HepG2 (cell line): ENCODE results near the gene P4HB. TPM values are rescaled to one million over a fixed set of nuclear protein-coding genes. Genes with fewer than 3 reads are reported as not detected.

Experiments
- ARHGAP35 ChIP-seq: sonication (generic); formaldehyde crosslinking; IDR thresholded peaks from 2 replicates; pipeline ENCODE4 v1.9.0; 2022; ENCODE audit warnings: mild to moderate bottlenecking, inconsistent platforms, moderate library complexity, missing genetic modification reagents, borderline replicate concordance
- CEBPZ ChIP-seq: IDR thresholded peaks from 2 replicates; pipeline ENCODE4 v1.6.1; 2012; ENCODE audit warnings: low read length, improper control_type of control experiment
- FOXO1 ChIP-seq: sonication (generic); formaldehyde crosslinking; IDR thresholded peaks from 2 replicates; pipeline ENCODE4 v1.4.0; 2020; ENCODE audit warnings: missing genetic modification reagents
- HNF1B ChIP-seq: sonication (generic); formaldehyde crosslinking; IDR thresholded peaks from 2 replicates; pipeline ENCODE4 v1.5.1; 2020; ENCODE audit warnings: mild to moderate bottlenecking, moderate library complexity, missing genetic modification reagents
- HOXA5 ChIP-seq: sonication (generic); formaldehyde crosslinking; IDR thresholded peaks from 2 replicates; pipeline ENCODE4 v1.4.0; 2020; ENCODE audit warnings: missing genetic modification reagents
- JDP2 ChIP-seq: sonication (generic); formaldehyde crosslinking; IDR thresholded peaks from 2 replicates; pipeline ENCODE4 v1.8.1; 2022; ENCODE audit warnings: missing genetic modification reagents, borderline replicate concordance
- LCORL ChIP-seq, 2 experiments: fragments of 450-650 bp in 1 of 2; sonication (generic) in 1 of 2; formaldehyde crosslinking in 1 of 2; IDR thresholded peaks; 2 replicates each; pipeline versions ENCODE4 v1.5.0 to v1.6.1; 2017 to 2020; ENCODE audit warnings: antibody characterized with exemption in 1 of 2, missing genetic modification reagents in 1 of 2
- NFAT5 ChIP-seq: sonication (generic); formaldehyde crosslinking; IDR thresholded peaks from 2 replicates; pipeline ENCODE4 v1.4.0; 2020; ENCODE audit warnings: missing genetic modification reagents
- NR2F6 ChIP-seq, 2 experiments: IDR thresholded peaks; 2 replicates each; pipeline ENCODE4 v1.6.1; 2016; ENCODE audit warnings: antibody characterized with exemption in 1 of 2, mild to moderate bottlenecking in 1 of 2
- SMAD1 ChIP-seq: sonication (generic); formaldehyde crosslinking; IDR thresholded peaks from 2 replicates; pipeline ENCODE4 v1.4.0; 2020; ENCODE audit warnings: missing genetic modification reagents, low read depth, mild to moderate bottlenecking, borderline replicate concordance
- SP2 ChIP-seq: sonication (generic); formaldehyde crosslinking; IDR thresholded peaks from 2 replicates; pipeline ENCODE4 v1.5.1; 2020; ENCODE audit warnings: mild to moderate bottlenecking, missing genetic modification reagents
- ZBTB4 ChIP-seq: sonication (generic); formaldehyde crosslinking; IDR thresholded peaks from 2 replicates; pipeline ENCODE4 v1.4.0; 2020; ENCODE audit warnings: missing genetic modification reagents, mild to moderate bottlenecking, borderline replicate concordance
- ZNF850 ChIP-seq: sonication (generic); formaldehyde crosslinking; conservative IDR thresholded peaks from 2 replicates; pipeline ENCODE4 v1.9.0; 2021; ENCODE audit warnings: mild to moderate bottlenecking, missing genetic modification reagents
- ZSCAN25 ChIP-seq: sonication (generic); formaldehyde crosslinking; IDR thresholded peaks from 2 replicates; pipeline ENCODE4 v1.8.0; 2022; ENCODE audit warnings: mild to moderate bottlenecking, missing genetic modification reagents
- polyA plus RNA-seq, 8 experiments: library from polyadenylated mRNA; depleted of rRNA in 3 of 8; stranded (reverse) in 7 of 8; unstranded in 1 of 8; fragments of >200 nt; fragmentation: Illumina TruSeq in 4 of 8; extraction: Trizol in 4 of 8; gene quantifications; 2 replicates each; pipeline versions ENCODE4 v1.2.1 to v1.2.3, GENCODE V29; 2011 to 2016; ENCODE audit warnings: low read depth in 4 of 8, missing spikeins in 1 of 8, mixed read lengths in 1 of 8; ENCODE audit not compliant: insufficient read depth in 1 of 8
- total RNA-seq, 5 experiments: library from RNA; depleted of rRNA; stranded (reverse); fragments of >200 nt; fragmentation: Illumina TruSeq; extraction: Trizol; gene quantifications; 2 replicates each; pipeline ENCODE4 v1.2.3, GENCODE V29; 2016; ENCODE audit warnings: low read depth in 1 of 5

Gene P4HB
- total and polyA plus RNA-seq, 2 of the 13 experiments (the other 11 are each of a cell fraction or from before 2014, with no cell fraction given): 185 to 782 TPM

- TF ChIP-seq NFAT5 (CRISPR knock-in tag) (peak; percentile 94), NR2F6 (IDR thresholded peaks at IDR 0.05) (peak; percentile 91), NR2F6 (CRISPR knock-in tag; IDR thresholded peaks at IDR 0.05) (peak; percentile 92), HNF1B (peak; percentile 50), ZNF850 (CRISPR knock-in tag) (peak; percentile 88; the same call in 1 of the 2 replicates), LCORL (IDR thresholded peaks at IDR 0.05) (no peak), LCORL (CRISPR knock-in tag; IDR thresholded peaks at IDR 0.05) (peak; percentile 93), ZBTB4 (no peak; the same call in 1 of the 2 replicates), SMAD1 (CRISPR knock-in tag) (peak; percentile 66; the same call in 1 of the 2 replicates), ZSCAN25 (CRISPR knock-in tag) (peak; percentile 82; the same call in 1 of the 2 replicates), ARHGAP35 (CRISPR knock-in tag) (peak; percentile 98), JDP2 (CRISPR knock-in tag) (no peak; the same call in 1 of the 2 replicates), SP2 (peak; percentile 70), HOXA5 (CRISPR knock-in tag) (peak; percentile 93), FOXO1 (CRISPR knock-in tag) (0 out of 2 replicates have a peak, but pooled peaks have one; percentile 43), CEBPZ (no peak)
Measured at GRCh38 chr17:81833160-81833920, 27.0 kb downstream of the P4HB start, which contains the start of gene MCRIP1 (continued).
